ENCODE data around the gene ELMO1.

ELMO1 gene

DNA sequence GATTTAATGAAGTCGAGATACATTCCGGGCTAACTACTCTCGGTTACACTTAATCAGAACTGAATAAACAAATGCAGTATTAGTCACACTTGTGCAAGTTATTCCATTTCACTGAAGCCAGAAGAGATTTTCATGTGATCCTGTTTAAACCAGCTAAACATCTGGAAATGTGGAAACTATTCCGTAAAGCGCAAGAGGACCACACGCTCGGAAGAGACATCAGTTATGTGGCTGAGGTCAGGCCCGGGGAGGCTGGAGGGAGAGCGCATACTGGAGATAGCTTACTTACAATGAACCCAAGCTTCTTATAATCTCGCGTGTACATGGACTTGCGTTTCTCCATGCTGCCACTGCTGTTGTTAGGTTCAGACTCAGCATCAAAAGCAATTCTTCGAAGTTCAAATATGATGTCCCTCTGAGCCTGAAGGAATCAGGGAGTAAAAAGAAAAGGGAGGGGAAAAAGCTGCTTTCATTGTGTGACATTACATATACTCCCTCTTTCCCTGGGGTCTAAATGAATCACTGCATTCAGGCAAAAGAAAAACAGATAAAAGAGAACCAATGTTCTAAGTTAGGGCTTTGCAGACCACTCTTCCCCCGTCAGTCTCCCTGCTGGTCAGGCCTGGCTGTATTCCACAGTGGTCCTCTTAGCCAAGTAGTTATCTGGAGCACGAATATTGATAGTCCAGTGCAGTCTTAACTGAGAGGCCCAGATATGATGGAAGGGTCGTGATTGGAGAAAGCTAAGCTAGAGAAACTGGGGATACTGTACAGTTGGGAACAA, 237.4 kb downstream of the ELMO1 start:
- DNase-seq = no peak

GRCh38 chr7:37209195-37209594, 239.5 kb downstream of the ELMO1 start:
- no peak for DNase-seq

DNA sequence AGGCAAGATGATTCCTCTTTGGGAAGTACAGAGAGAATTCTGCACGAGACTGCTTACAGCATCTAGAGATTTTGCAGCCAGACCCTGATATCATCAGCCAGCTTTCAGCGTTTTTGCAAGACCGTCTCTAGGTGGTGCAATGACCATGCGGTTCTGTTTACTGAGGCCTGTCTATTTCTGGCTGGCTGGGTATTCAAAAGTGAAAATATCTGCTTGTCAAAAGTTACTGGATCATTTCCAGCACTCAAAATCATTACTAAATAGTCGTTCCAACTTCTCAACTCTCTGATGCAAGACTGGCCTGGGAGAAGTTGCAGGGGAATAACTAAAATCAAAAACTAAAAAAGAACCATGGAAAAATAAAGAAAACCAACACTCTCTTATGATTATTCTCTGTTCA, 240.1 kb downstream of the ELMO1 start:
- peak; percentile 32 for DNase-seq

DNA sequence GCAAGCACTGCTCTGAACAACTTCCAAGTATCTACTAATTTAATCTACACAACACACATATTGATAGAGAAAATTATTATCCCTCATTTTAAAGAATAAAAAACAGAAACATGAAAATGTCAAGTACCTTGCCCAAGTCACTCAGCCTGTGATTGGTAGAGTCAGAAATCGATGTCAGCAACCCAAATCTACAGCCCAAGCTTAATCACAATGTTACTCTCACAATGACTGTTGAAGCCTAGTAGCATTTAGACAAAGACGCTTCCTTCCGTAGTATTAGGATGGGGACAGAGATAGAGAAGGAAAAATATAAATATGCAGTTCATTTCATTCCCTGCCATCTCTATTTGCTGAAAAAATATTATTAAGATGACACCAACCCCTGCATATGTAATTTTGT, 242.5 kb downstream of the ELMO1 start:
- DNase-seq = no peak

DNA sequence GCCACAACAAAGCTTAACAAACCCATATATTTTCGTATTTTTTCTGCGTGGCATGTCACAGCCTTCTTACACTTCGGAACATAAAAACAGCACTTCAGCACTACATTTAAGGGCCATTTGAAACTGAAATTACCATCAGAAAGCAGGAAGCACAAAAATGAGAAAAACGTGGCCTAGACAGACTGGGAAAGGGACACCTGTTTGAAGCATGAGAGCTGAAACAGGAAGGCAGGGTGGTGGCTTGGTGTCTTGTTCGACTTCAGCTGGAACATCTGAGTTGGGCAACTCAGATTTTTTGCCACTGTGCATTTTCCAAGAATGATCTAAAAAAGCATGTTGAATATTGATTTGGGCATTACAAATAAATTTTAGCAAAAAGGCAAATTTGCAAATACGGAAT, 243.2 kb downstream of the ELMO1 start:
- DNase-seq = no peak

- no peak for DNase-seq
These were observed 246.8 kb downstream of the ELMO1 start for GRCh38 chr7:37201876-37202198.

- peak; percentile 39 for DNase-seq
These were observed 247.4 kb downstream of the ELMO1 start for GRCh38 chr7:37201003-37201875.

- DNase-seq = peak; percentile 75
These were observed 249.7 kb downstream of the ELMO1 start for GRCh38 chr7:37198906-37199485.

DNA sequence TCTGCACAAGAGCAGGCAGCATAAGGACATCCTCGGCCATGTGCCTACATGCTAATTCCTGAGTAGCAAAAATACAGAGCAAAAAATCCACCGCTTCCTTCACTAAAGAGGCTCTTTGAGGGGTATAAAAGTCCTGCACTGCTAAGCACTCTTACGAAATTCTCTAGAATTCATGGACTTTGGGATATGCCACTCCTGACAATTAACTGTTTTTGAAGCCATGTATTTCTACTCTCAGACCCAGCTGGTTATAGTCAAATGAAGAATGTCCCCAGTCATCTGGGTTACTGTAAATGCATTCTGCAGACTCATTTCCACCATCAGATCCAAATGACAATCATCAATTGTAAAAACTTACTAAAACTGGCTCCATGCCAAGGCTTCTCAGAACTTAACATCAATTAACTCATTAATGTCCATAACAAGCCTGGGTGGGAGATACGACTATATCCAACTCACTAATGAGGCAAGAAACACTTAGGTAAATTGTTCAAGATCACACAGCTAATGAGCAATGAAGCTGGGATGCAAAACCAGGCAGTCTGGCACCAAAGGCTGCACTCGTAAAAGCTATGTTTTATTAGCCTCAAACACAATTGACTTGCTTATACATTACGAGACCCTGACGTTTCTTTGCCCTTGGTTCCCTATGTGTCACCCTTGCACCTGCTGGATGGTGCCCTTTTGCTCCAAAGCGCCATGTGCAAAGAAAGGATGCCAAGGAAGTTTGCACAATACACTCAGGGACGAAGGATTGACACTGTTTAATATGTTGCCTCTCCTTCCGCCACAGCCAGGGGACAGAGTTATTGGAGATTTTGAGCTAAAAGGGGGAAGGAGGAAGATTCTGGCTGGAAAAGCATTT, 250.4 kb downstream of the ELMO1 start:
- DNase-seq = no peak

DNA sequence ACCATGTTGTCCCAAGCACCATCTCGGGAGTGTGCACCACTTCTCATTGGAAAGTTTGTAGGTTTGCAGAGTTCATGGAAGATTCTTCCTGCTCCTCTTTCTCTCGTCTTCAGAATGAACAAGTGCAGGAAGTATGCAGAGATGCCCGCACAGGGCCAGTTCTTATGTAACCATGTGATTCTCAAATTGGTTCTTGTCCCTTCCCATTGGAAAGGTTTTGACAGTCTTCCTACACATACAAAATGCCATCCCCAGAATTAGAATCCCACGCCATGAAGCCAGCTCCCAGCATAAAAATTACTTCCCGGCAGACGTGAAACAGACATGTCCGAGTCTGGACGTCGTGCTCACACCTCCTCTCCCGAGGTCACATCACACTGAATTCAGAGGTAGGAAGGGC, 251.6 kb downstream of the ELMO1 start:
- DNase-seq = no peak

DNA sequence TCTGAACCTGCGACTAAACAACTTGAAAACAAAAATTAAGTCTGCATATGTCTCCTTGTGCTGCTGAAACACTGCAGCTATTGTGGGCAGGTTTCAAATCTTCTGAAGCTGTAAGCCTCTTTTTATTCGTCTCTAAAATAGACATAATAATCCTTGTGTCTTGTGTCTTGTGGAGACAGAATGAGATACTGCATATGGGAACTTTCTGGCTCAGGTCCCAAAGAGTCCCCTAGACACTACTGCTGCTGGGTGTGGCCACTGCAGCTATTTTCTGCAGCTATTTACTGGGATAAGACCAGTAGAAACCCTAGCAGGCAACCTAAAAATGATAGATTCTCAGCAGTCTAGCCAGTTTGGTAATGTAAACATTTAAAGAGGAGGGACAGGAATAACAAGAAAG, 252.0 kb downstream of the ELMO1 start:
- DNase-seq = no peak

DNA sequence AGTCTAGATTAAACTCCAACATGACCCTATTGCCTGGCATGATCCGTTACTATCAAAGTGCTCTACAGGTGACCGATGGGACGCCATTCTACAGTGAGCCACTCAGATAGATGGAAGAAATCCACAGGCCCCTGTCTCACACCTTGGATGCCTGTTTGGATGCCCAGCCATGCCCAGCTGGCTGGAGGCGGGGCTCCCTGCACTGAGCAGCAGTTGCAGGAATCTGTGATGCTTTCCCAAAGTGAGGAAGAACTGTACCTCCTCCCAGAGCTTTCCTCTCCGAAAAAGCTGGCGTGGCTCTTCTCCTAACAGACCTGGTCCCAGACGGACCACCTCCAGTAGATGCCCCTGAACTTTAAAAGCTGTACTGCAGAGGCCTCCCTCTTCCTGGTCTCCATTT, 253.3 kb downstream of the ELMO1 start:
- DNase-seq = no peak

DNA sequence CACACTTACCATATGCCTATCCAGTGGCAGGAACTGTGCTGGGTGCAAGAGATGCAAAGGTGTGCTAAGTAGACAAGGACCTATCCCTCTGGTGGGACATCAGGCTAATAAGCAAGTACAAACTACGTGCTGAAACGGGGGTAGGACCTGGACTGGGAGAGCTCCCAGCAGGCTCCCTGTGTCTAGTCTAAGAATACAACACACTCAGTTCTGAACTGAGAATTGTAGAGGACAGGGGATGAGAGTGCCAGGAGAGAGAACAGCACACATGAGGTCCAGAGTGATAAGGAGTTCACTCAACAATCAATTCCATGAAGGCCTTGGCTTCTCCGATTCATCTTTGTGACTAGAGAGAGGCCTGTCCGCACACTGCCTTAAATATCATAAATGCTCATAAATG, 253.7 kb downstream of the ELMO1 start:
- no peak for DNase-seq

GRCh38 chr7:37193775-37194135, 254.9 kb downstream of the ELMO1 start:
- no peak for DNase-seq

- no peak for DNase-seq
These were observed 255.4 kb downstream of the ELMO1 start for GRCh38 chr7:37193087-37193774.

DNA sequence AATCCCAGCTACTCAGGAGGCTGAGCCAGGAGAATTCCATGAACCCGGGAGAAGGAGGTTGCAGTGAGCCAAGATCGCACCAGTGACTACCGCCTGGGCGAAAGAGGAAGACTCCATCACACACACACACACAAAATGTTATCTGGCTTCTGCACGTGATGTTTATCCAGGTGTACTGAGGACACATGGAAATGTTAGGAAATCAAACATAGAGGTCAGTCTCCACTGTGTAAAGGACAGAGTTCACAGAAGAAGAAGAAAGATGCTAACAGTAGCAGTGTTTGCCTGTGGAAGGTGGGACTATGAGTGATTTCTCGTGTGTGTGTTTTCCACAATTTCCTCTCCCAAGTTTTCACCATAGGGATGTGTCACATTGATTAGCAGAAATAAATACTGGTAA, 256.9 kb downstream of the ELMO1 start:
- no peak for DNase-seq

- no peak for DNase-seq
These were observed 261.5 kb downstream of the ELMO1 start for GRCh38 chr7:37187179-37187578.

DNA sequence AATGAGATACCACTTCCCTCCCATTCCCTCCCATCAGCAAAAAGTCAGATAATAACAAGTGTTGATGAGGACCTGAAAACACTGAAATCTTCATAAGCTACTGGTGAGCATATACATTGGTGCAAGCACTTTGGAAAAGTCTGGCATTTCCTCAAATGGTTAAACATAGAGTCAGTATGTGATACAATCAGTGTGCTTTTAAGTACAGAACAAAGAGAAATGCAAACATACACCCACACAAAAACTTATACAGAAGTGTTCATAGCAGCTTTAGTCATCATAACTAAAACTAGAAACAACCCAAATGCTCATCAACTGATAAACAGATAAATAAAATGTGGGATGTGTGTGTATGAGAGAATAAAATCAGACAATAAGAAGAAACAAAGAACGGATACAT, 261.9 kb downstream of the ELMO1 start:
- no peak for DNase-seq

DNA sequence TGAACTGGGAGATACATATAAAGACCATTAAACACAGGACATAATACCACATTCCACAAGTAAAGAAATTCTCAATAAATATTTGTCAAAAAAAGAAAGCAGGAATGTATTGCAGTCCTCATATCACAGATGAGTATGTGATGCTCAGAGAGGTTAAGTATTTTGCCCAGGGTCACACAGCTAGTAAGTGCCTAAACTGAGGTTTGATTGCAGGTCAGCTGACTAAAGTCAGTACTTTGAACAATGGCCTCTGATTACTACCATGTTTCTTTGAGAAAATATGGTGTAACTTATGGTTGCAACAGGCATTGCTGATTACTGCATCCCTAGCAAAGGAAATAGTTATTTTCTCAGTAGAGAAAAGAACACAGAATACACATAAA, 267.1 kb downstream of the ELMO1 start:
- DNase-seq = no peak

- DNase-seq = no peak
These were observed 267.7 kb downstream of the ELMO1 start for GRCh38 chr7:37180828-37181549.

DNA sequence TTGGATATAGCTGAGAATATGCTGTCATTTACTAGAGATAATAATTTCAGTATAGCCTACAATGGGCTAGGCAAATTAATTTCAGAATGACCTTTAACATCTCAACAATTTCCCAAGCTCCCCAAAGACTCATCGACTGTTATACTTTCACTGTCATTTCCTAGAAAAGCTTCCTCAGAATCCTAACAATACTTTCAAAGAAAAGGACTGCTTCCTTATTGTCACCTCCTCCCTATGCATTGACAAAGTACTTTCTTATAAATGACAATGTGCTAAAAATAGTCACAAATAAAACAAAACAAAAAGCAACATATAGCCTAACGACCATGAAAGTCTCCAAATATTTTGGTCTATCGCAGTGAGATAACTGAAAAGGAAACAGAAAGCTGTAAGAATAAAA, 272.6 kb downstream of the ELMO1 start:
- DNase-seq = no peak

- DNase-seq = no peak
These were observed 274.2 kb downstream of the ELMO1 start for GRCh38 chr7:37174460-37174859.
